ENCODE data around the gene GIPC2.
"Not testable (repeated sequence)": the region's sequence is repeated elsewhere in the genome, so short reads cannot be mapped to it uniquely, and the experiment has no call there.

The GIPC2 gene

GRCh38 chr1:78054972-78055371 lies 9.2 kb downstream of the GIPC2 start:
- no peak for TF ChIP-seq CTCF (IDR thresholded peaks at IDR 0.05)
- Mint-ChIP-seq H3K27ac (no peak overlapping the region), H3K4me3 (no peak overlapping the region), H3K4me1 (no peaks in the 10 kb centered on the region), H3K36me3 (ENCODE audit: low read depth) (no peaks in the 10 kb centered on the region), H3K27me3 (ENCODE audit: low read depth, poor library complexity) (peaks cover 3% of the 10 kb centered on the region), H3K9me3 (no peaks in the 10 kb centered on the region)
- DNase-seq = no peak

GRCh38 chr1:78055565-78056132 lies 9.9 kb downstream of the GIPC2 start:
- no peaks in the 10 kb centered on the region for H3K9me3 Mint-ChIP-seq
- H3K4me1 Mint-ChIP-seq = no peaks in the 10 kb centered on the region
- DNase-seq = no peak
- no peak for TF ChIP-seq CTCF (IDR thresholded peaks at IDR 0.05)
- no peak overlapping the region for H3K4me3 Mint-ChIP-seq
- H3K36me3 Mint-ChIP-seq (ENCODE audit: low read depth) = no peaks in the 10 kb centered on the region
- peaks cover 2% of the 10 kb centered on the region for H3K27me3 Mint-ChIP-seq (ENCODE audit: low read depth, poor library complexity)
- H3K27ac Mint-ChIP-seq = no peak overlapping the region

- no peak overlapping the region for H3K27ac Mint-ChIP-seq
- H3K9me3 Mint-ChIP-seq = no peaks in the 10 kb centered on the region
- no peak overlapping the region for H3K4me3 Mint-ChIP-seq
- TF ChIP-seq CTCF (IDR thresholded peaks at IDR 0.05) = no peak
- H3K36me3 Mint-ChIP-seq (ENCODE audit: low read depth) = no peaks in the 10 kb centered on the region
- DNase-seq = no peak
- no peaks in the 10 kb centered on the region for H3K4me1 Mint-ChIP-seq
- H3K27me3 Mint-ChIP-seq (ENCODE audit: low read depth, poor library complexity) = peaks cover 6% of the 10 kb centered on the region
Measured at GRCh38 chr1:78058670-78059069, 12.9 kb downstream of the GIPC2 start.

- H3K4me1 Mint-ChIP-seq = no peaks in the 10 kb centered on the region
- peaks cover 6% of the 10 kb centered on the region for H3K27me3 Mint-ChIP-seq (ENCODE audit: low read depth, poor library complexity)
- H3K36me3 Mint-ChIP-seq (ENCODE audit: low read depth) = no peaks in the 10 kb centered on the region
- no peak for TF ChIP-seq CTCF (IDR thresholded peaks at IDR 0.05)
- H3K27ac Mint-ChIP-seq = peak overlapping the region; percentile 24
- DNase-seq = no peak
- no peaks in the 10 kb centered on the region for H3K9me3 Mint-ChIP-seq
- no peak overlapping the region for H3K4me3 Mint-ChIP-seq
Measured at GRCh38 chr1:78060857-78061563, 15.2 kb downstream of the GIPC2 start.

- Mint-ChIP-seq H3K27me3 (ENCODE audit: low read depth, poor library complexity) (peaks cover 6% of the 10 kb centered on the region), H3K27ac (no peak overlapping the region), H3K4me3 (no peak overlapping the region), H3K36me3 (ENCODE audit: low read depth) (no peaks in the 10 kb centered on the region), H3K9me3 (no peaks in the 10 kb centered on the region), H3K4me1 (no peaks in the 10 kb centered on the region)
- DNase-seq = no peak
- no peak for TF ChIP-seq CTCF (IDR thresholded peaks at IDR 0.05)
Measured at GRCh38 chr1:78061825-78062523, 16.2 kb downstream of the GIPC2 start.

GRCh38 chr1:78064886-78065285 lies 19.1 kb downstream of the GIPC2 start:
- H3K4me3 Mint-ChIP-seq; H3K9me3 Mint-ChIP-seq; DNase-seq; H3K27ac Mint-ChIP-seq; H3K4me1 Mint-ChIP-seq; H3K36me3 Mint-ChIP-seq (ENCODE audit: low read depth): not testable (repeated sequence)
- peaks cover 20% of the 10 kb centered on the region for H3K27me3 Mint-ChIP-seq (ENCODE audit: low read depth, poor library complexity)
